Activated naive CD4-positive, alpha-beta T cell treated with anti-CD3 and anti-CD28 coated beads, Interleukin-2, amount 50 U/mL, for 24 hours (primary cell): ENCODE results near the gene ZNF783.
"Not testable (repeated sequence)": the region's sequence is repeated elsewhere in the genome, so short reads cannot be mapped to it uniquely, and the experiment has no call there.

Experiments used
- H3K27ac Mint-ChIP-seq: one replicate; pipeline ENCODE4 v1.8.0; 2021; ENCODE audit warnings: mild to moderate bottlenecking, mixed read lengths
- H3K27me3 Mint-ChIP-seq: one replicate; pipeline ENCODE4 v1.8.0; 2021; ENCODE audit warnings: mixed read lengths
- H3K36me3 Mint-ChIP-seq: one replicate; pipeline ENCODE4 v1.8.0; 2021; ENCODE audit warnings: mixed read lengths
- H3K4me1 Mint-ChIP-seq: one replicate; pipeline ENCODE4 v1.8.0; 2021; ENCODE audit warnings: mixed read lengths
- H3K4me3 Mint-ChIP-seq: one replicate; pipeline ENCODE4 v1.8.0; 2021; ENCODE audit warnings: mild to moderate bottlenecking, mixed read lengths
- H3K9me3 Mint-ChIP-seq: one replicate; pipeline ENCODE4 v1.8.0; 2021; ENCODE audit warnings: mixed read lengths

Gene ZNF783

DNA sequence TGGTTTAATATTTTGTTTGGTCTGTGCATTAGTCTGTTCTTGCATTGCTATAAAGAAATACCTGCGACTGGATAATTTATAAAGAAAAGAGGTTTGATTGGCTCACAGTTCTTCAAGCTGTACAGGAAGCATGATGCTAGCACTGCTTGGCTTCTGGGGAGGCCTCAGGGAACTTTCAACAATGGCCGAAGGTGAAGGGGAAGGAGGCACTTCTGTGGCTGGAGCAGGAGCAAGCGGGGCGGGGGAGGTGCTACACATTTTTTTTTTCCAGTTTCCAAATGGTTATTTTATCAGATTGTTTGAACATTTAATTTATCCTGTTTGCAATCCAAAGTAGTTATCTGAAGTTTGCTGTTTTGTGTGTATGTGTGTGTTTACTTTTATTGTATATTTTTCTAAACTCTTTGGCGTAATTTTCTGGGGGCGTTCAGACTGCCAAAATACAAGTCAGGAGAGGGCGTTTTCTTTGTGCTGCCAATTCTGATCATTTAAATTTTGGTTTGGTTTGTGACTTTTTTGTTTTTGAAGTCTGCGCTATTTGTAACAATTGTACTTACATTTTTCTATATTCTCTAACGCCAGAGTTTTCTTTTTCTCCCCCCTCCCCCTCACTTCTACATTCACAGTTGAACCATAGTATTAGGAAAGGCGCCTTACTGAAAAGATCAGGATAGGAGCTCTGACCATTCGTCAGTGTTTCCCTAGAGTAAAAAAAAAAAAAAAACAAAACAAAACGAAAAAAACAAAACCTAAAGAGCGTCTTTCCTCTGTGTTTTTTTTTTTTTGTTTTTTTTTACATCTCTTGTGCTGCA lies 58.5 kb downstream of the ZNF783 start:
- Mint-ChIP-seq H3K27me3 (no peaks in the 10 kb centered on the region), H3K9me3 (no peaks in the 10 kb centered on the region), H3K4me1 (peaks cover 14% of the 10 kb centered on the region), H3K4me3 (no peak overlapping the region), H3K36me3 (peaks cover 1% of the 10 kb centered on the region), H3K27ac (no peak overlapping the region)

DNA sequence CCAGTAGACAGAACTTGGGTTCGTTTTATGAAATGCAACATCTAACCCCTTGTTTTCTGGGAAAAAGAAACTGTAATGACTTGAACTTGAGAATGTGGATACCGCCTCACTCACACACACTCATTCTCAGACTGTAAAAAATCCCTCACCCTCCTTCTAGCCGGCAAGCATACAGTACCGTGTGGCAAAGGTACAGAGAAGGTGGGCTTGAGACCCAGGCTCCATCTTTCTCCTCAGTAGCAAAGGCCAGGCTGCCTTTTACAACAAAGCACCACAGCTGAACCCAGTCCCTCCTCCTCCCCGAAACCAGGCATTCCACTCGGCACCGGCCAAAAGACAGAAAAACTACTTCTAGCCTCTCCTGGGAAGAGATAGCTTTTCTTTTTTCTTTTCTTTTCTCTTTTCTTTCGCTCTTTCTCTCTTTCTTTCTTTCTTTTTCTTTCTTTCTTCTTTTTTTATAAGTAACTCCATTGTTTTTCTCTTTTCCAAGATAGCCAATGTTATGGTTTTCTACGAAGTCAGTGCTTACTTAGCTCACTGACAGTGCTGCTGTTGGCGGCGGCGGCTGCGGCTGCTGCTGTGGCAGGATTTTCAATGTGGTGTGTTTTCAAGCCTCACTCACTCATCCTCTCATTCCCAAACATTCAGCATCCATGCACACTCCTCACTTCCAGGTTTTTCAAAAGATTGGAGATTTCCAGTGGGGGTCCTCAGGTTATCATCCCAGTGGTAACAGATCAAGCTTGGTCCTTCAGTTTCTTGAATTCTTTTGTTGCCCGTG lies 59.3 kb downstream of the ZNF783 start:
- peak overlapping the region; percentile 78 for H3K4me3 Mint-ChIP-seq
- peak overlapping the region; percentile 24 for H3K27ac Mint-ChIP-seq

DNA sequence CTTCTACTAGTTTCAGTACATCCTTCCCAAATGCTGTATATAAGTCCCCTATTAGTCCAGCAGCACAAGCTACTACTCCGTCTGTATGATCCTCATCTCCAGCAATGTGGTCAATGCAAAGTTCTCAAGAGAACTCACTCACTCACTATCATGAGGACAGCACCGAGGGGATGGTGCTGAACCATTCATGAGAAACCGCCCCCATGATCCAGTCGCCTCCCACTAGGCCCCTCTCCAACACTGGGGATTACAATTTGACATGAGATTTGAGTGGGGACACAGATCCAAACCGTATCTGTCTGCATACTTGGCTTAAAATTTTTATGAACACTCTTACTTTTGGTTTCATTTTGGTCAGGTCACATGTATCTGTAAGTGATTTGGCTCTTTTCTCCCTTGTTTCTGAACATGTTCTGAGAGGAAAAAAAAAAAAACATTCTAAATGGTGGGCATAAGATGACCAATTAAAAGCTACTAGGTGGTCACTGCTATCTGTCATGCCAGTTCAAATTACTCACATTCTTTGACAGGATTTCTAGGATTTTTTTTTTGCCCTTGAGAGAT lies 60.1 kb downstream of the ZNF783 start:
- Mint-ChIP-seq H3K27me3 (no peaks in the 10 kb centered on the region), H3K9me3 (no peaks in the 10 kb centered on the region), H3K4me1 (peaks cover 17% of the 10 kb centered on the region), H3K27ac (peak overlapping the region; percentile 48), H3K36me3 (peaks cover 1% of the 10 kb centered on the region), H3K4me3 (peak overlapping the region; percentile 78)

More for the DNA sequence above, 59.3 kb downstream of the ZNF783 start:
- H3K4me1 Mint-ChIP-seq = peaks cover 17% of the 10 kb centered on the region
- not testable (repeated sequence) for H3K27me3 Mint-ChIP-seq, H3K36me3 Mint-ChIP-seq, H3K9me3 Mint-ChIP-seq

DNA sequence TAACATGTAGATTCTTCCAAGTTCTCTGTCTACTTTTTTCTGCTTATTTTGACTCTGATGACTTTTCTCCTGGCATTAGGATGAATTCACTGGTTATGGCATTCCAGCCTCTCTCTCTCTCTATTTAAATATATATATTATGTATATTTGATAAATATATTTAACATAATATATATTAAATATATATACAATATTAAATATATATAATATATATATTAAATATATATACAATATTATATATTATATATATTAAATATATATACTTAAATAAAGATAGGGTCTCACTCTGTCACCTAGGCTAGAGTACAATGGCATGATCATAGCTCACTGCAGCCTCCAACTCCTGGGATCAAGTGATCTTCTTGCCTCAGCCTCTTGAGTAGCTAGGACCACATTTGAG lies 60.7 kb downstream of the ZNF783 start:
- Mint-ChIP-seq H3K4me3 (peak overlapping the region; percentile 78), H3K36me3 (peaks cover 1% of the 10 kb centered on the region), H3K27ac (no peak overlapping the region), H3K27me3 (no peaks in the 10 kb centered on the region), H3K4me1 (peaks cover 17% of the 10 kb centered on the region), H3K9me3 (no peaks in the 10 kb centered on the region)

DNA sequence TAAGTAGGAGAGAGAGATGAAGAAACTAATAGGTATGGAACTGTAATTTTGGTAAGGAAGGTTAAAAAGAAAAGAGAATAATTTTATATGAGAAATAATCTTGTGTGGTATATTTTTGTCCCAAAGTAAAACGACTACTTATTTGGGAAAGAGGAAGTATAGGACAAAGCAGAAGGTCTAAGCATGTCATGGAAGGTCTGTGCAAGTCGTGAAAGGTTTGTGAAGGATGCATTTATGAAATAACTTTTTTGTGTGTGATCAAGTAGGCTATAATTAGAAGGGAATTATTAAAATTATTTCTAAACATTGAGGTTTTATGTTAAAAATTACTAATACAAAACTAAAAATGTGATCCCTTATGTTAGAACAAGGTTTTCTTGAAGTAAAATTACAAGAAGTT lies 63.3 kb downstream of the ZNF783 start:
- Mint-ChIP-seq H3K4me1 (peaks cover 17% of the 10 kb centered on the region), H3K4me3 (no peak overlapping the region)

DNA sequence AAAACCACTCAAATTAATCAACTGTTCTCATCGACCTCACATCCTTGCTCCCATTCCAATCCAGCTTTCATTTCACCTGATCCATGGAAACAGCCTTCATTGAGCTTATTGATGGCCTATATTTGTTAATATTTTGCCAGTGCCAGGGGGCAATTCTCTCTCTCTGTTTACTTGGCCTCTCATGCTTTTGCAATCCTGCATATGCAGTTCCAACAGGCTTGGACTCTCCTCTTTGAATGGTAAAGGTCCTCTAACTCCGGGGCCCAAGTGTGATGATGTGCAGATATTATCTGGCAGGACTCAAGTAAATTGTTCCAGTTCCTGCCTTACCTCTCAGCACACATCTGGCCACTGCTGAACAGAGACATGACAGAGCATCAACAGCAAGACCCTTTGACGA lies 67.3 kb downstream of the ZNF783 start:
- no peak overlapping the region for H3K27ac Mint-ChIP-seq
- H3K36me3 Mint-ChIP-seq = no peaks in the 10 kb centered on the region
- peaks cover 3% of the 10 kb centered on the region for H3K4me1 Mint-ChIP-seq
- H3K27me3 Mint-ChIP-seq = peaks cover 2% of the 10 kb centered on the region
- no peak overlapping the region for H3K4me3 Mint-ChIP-seq
- H3K9me3 Mint-ChIP-seq = no peaks in the 10 kb centered on the region

More for the DNA sequence above, 63.3 kb downstream of the ZNF783 start:
- H3K9me3 Mint-ChIP-seq = no peaks in the 10 kb centered on the region
- no peak overlapping the region for H3K27ac Mint-ChIP-seq
- H3K27me3 Mint-ChIP-seq = no peaks in the 10 kb centered on the region
- peaks cover 1% of the 10 kb centered on the region for H3K36me3 Mint-ChIP-seq

DNA sequence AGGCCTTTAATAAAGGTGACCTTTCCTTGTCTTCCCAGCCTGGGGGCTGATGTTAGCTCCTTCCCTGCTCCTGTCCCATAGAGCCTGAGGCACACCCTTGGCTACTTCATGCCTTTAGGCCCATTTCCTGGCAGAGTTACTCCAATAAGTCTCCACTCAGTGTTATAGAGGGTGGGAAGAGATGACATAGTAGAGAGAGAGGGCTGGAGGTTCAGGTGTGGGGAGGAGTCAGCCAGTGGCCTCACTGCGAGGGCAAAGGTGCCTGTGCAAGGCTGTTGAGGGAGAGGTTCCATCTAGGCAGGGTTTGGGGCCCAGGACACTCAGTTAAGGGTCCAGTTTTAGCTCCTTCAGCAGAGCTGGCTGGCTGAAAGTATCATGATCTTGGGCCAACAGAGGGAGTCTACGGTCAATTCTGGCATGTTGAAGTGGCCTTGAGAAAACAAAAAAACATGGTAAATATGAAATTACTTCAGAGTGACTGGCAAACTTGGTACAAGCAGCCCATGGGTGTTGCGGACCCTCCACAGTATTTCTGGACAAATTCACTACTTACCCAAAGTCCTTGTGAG lies 67.9 kb downstream of the ZNF783 start:
- H3K4me3 Mint-ChIP-seq = no peak overlapping the region
- H3K27ac Mint-ChIP-seq = no peak overlapping the region
- peaks cover 2% of the 10 kb centered on the region for H3K27me3 Mint-ChIP-seq
- H3K36me3 Mint-ChIP-seq = no peaks in the 10 kb centered on the region
- H3K4me1 Mint-ChIP-seq = peaks cover 3% of the 10 kb centered on the region
- no peaks in the 10 kb centered on the region for H3K9me3 Mint-ChIP-seq

DNA sequence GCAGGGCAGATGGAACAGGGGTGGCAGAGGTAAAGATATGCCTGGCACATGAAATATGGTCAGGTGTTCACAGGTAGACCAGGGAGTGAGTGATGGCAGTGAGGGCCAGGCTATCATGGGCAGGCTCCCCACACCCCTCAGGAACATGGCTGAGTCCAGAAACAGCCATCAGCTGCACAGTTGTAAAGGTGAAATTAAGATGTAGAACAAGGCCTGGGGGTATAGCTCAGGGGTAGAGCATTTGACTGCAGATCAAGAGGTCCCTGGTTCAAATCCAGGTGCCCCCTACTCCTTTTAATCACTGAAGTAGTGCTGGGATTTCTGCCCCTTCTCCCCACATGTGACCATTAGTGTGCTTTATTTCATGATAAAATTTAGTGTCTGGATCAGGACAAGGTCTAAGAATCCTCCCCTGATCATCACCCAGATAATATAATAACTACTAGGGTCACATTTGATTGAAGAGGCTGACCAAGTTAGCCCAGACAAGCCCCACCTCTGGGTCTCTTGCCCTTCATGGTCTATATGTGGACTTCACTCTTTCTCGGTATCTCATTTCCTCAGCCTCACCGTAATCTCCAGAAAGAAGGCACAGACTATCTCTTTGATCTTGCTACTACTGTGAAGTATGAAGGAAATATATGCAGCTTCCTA lies 69.0 kb downstream of the ZNF783 start:
- H3K27me3 Mint-ChIP-seq = peaks cover 2% of the 10 kb centered on the region
- H3K4me1 Mint-ChIP-seq = no peaks in the 10 kb centered on the region
- H3K27ac Mint-ChIP-seq = no peak overlapping the region
- no peaks in the 10 kb centered on the region for H3K36me3 Mint-ChIP-seq
- H3K4me3 Mint-ChIP-seq = no peak overlapping the region
- no peaks in the 10 kb centered on the region for H3K9me3 Mint-ChIP-seq

DNA sequence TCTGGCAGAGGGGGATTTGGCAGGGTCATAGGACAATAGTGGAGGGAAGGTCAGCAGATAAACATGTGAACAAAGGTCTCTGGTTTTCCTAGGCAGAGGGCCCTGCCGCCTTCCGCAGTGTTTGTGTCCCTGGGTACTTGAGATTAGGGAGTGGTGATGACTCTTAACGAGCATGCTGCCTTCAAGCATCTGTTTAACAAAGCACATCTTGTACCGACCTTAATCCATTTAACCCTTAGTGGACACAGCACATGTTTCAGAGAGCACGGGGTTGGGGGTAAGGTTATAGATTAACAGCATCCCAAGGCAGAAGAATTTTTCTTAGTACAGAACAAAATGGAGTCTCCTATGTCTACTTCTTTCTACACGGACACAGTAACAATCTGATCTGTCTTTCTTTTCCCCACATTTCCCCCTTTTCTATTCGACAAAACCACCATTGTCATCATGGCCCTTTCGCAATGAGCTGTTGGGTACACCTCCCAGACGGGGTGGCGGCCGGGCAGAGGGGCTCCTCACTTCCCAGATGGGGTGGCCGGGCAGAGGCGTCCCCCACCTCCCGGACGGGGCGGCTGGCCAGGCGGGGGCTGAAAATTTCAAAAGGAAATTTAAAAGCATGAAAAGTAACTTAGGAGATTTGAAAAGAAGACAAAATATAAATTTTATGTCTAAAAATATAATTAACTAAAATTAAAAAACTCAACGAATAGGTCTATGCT lies 70.8 kb downstream of the ZNF783 start:
- H3K27me3 Mint-ChIP-seq, H3K4me3 Mint-ChIP-seq, H3K9me3 Mint-ChIP-seq, H3K27ac Mint-ChIP-seq, H3K36me3 Mint-ChIP-seq, H3K4me1 Mint-ChIP-seq: not testable (repeated sequence)

DNA sequence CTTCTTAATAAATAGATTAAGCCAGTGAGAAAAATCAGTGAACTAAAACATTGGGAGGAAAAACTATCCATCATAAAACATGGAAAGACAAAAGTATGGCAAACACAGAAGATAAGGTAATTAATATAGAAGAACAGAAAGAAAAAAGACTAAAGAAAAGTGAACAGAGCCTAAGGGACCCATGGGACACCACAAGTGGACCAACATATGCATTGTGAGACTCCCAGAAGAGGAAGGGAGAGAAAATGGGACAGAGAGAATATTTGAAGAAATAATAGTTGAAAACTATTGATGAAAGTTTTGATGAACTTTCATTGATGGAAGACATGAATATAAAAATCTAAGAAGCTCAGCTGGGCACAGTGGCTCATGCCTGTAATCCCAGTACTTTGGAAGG lies 71.3 kb downstream of the ZNF783 start:
- Mint-ChIP-seq H3K4me1 (no peaks in the 10 kb centered on the region), H3K27ac (no peak overlapping the region), H3K4me3 (no peak overlapping the region), H3K27me3 (peaks cover 2% of the 10 kb centered on the region), H3K9me3 (no peaks in the 10 kb centered on the region), H3K36me3 (no peaks in the 10 kb centered on the region)

DNA sequence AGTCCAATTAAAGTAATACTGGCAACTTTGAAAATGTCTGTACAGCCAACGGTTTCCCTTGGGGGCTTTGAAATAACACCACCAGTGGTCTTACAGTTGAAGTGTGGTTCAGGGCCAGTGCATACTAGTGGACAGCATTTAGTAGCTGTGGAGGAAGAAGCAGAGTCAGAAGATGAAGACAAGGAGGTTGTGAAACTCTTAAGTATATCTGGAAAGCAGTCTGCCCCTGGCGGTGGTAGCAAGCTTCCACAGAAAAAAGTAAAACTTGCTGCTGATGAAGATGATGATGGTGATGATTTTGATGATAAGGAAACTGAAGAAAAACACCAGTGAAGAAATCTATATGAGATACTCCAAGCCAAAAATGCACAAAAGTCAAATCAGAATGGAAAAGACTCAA lies 72.2 kb downstream of the ZNF783 start:
- H3K36me3 Mint-ChIP-seq = no peaks in the 10 kb centered on the region
- no peak overlapping the region for H3K4me3 Mint-ChIP-seq
- no peak overlapping the region for H3K27ac Mint-ChIP-seq
- H3K4me1 Mint-ChIP-seq = no peaks in the 10 kb centered on the region
- H3K9me3 Mint-ChIP-seq = no peaks in the 10 kb centered on the region
- H3K27me3 Mint-ChIP-seq = peaks cover 2% of the 10 kb centered on the region
